ENCODE results near the gene PPM1H.

PPM1H gene

GRCh38 chr12:62817556-62818271 lies 117.2 kb downstream of the PPM1H start (continued):
- TF ChIP-seq ZNF510 (tag by site-specific recombination; IDR thresholded peaks at IDR 0.05; ENCODE audit: insufficient replicate concordance) (no peak), ZNF121 (tag by site-specific recombination; IDR thresholded peaks at IDR 0.05) (peak; percentile 87), ZNF791 (tag by site-specific recombination; IDR thresholded peaks at IDR 0.05) (no peak), ZNF214 (tag by site-specific recombination; IDR thresholded peaks at IDR 0.05; ENCODE audit: borderline replicate concordance) (no peak), ZNF18 (tag by site-specific recombination; IDR thresholded peaks at IDR 0.05) (no peak), ZBTB17 (tag by site-specific recombination; IDR thresholded peaks at IDR 0.05) (peak; percentile 84), ZNF555 (tag by site-specific recombination; conservative IDR thresholded peaks at IDR 0.05) (no peak), EGR2 (tag by site-specific recombination; IDR thresholded peaks at IDR 0.05; ENCODE audit: low read depth) (peak; percentile 23; the same call in 1 of the 2 replicates), ZNF473 (tag by site-specific recombination; IDR thresholded peaks at IDR 0.05) (no peak), ZNF266 (tag by site-specific recombination; IDR thresholded peaks at IDR 0.05; ENCODE audit: low read depth) (no peak), ZFP41 (tag by site-specific recombination; IDR thresholded peaks at IDR 0.05; ENCODE audit: borderline replicate concordance) (no peak), ZBTB8A (tag by site-specific recombination; IDR thresholded peaks at IDR 0.05) (0 out of 2 replicates have a peak, but pooled peaks have one; percentile 21), ZNF623 (tag by site-specific recombination; IDR thresholded peaks at IDR 0.05) (no peak), ZNF768 (tag by site-specific recombination; IDR thresholded peaks at IDR 0.05) (no peak), ZNF610 (tag by site-specific recombination; IDR thresholded peaks at IDR 0.05; ENCODE audit: borderline replicate concordance) (no peak), ZNF366 (tag by site-specific recombination; conservative IDR thresholded peaks at IDR 0.05) (peak; percentile 65), OVOL3 (tag by site-specific recombination; IDR thresholded peaks at IDR 0.05) (no peak), ZIC2 (tag by site-specific recombination; IDR thresholded peaks at IDR 0.05) (peak; percentile 95), TCF7L2 (IDR thresholded peaks at IDR 0.05; ENCODE audit: borderline replicate concordance, low read depth, low read length) (peak; percentile 87), ZEB2 (tag by site-specific recombination; IDR thresholded peaks at IDR 0.05) (peak; percentile 29; the same call in 1 of the 2 replicates), YY2 (tag by site-specific recombination; IDR thresholded peaks at IDR 0.05) (no peak), ZNF24 (tag by site-specific recombination; IDR thresholded peaks at IDR 0.05) (peak; percentile 42; the same call in 1 of the 2 replicates), OSR2 (tag by site-specific recombination; IDR thresholded peaks at IDR 0.05) (peak; percentile 95)
- TF ChIP-seq, protein P1, sequence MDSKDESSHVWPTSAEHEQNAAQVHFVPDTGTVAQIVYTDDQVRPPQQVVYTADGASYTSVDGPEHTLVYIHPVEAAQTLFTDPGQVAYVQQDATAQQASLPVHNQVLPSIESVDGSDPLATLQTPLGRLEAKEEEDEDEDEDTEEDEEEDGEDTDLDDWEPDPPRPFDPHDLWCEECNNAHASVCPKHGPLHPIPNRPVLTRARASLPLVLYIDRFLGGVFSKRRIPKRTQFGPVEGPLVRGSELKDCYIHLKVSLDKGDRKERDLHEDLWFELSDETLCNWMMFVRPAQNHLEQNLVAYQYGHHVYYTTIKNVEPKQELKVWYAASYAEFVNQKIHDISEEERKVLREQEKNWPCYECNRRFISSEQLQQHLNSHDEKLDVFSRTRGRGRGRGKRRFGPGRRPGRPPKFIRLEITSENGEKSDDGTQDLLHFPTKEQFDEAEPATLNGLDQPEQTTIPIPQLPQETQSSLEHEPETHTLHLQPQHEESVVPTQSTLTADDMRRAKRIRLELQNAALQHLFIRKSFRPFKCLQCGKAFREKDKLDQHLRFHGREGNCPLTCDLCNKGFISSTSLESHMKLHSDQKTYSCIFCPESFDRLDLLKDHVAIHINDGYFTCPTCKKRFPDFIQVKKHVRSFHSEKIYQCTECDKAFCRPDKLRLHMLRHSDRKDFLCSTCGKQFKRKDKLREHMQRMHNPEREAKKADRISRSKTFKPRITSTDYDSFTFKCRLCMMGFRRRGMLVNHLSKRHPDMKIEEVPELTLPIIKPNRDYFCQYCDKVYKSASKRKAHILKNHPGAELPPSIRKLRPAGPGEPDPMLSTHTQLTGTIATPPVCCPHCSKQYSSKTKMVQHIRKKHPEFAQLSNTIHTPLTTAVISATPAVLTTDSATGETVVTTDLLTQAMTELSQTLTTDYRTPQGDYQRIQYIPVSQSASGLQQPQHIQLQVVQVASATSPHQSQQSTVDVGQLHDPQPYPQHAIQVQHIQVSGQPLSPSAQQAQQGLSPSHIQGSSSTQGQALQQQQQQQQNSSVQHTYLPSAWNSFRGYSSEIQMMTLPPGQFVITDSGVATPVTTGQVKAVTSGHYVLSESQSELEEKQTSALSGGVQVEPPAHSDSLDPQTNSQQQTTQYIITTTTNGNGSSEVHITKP (tag by site-specific recombination; IDR thresholded peaks at IDR 0.05) = peak; percentile 100
- TF ChIP-seq, protein P2, sequence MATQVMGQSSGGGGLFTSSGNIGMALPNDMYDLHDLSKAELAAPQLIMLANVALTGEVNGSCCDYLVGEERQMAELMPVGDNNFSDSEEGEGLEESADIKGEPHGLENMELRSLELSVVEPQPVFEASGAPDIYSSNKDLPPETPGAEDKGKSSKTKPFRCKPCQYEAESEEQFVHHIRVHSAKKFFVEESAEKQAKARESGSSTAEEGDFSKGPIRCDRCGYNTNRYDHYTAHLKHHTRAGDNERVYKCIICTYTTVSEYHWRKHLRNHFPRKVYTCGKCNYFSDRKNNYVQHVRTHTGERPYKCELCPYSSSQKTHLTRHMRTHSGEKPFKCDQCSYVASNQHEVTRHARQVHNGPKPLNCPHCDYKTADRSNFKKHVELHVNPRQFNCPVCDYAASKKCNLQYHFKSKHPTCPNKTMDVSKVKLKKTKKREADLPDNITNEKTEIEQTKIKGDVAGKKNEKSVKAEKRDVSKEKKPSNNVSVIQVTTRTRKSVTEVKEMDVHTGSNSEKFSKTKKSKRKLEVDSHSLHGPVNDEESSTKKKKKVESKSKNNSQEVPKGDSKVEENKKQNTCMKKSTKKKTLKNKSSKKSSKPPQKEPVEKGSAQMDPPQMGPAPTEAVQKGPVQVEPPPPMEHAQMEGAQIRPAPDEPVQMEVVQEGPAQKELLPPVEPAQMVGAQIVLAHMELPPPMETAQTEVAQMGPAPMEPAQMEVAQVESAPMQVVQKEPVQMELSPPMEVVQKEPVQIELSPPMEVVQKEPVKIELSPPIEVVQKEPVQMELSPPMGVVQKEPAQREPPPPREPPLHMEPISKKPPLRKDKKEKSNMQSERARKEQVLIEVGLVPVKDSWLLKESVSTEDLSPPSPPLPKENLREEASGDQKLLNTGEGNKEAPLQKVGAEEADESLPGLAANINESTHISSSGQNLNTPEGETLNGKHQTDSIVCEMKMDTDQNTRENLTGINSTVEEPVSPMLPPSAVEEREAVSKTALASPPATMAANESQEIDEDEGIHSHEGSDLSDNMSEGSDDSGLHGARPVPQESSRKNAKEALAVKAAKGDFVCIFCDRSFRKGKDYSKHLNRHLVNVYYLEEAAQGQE (tag by site-specific recombination; IDR thresholded peaks at IDR 0.05) = no peak
- TF ChIP-seq, protein P3, sequence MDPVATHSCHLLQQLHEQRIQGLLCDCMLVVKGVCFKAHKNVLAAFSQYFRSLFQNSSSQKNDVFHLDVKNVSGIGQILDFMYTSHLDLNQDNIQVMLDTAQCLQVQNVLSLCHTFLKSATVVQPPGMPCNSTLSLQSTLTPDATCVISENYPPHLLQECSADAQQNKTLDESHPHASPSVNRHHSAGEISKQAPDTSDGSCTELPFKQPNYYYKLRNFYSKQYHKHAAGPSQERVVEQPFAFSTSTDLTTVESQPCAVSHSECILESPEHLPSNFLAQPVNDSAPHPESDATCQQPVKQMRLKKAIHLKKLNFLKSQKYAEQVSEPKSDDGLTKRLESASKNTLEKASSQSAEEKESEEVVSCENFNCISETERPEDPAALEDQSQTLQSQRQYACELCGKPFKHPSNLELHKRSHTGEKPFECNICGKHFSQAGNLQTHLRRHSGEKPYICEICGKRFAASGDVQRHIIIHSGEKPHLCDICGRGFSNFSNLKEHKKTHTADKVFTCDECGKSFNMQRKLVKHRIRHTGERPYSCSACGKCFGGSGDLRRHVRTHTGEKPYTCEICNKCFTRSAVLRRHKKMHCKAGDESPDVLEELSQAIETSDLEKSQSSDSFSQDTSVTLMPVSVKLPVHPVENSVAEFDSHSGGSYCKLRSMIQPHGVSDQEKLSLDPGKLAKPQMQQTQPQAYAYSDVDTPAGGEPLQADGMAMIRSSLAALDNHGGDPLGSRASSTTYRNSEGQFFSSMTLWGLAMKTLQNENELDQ (tag by site-specific recombination; IDR thresholded peaks at IDR 0.05; ENCODE audit: low read depth) = no peak
